GM19043 (cell line): ENCODE data around the gene RBPJ.
A peak's percentile ranks its signal among the peaks of the same experiment; 100 is the strongest.
"Not testable (repeated sequence)": the region's sequence is repeated elsewhere in the genome, so short reads cannot be mapped to it uniquely, and the experiment has no call there.

ENCODE experiments used
- ATAC-seq: cut with Tn5 transposase; IDR thresholded peaks from one replicate; pipeline ENCODE4 v1.9.1; 2021; ENCODE audit warnings: low read depth; ENCODE audit not compliant: unreplicated experiment

RBPJ gene

GRCh38 chr4:26331380-26331950, 10.7 kb downstream of the RBPJ start:
- no peak for ATAC-seq

DNA sequence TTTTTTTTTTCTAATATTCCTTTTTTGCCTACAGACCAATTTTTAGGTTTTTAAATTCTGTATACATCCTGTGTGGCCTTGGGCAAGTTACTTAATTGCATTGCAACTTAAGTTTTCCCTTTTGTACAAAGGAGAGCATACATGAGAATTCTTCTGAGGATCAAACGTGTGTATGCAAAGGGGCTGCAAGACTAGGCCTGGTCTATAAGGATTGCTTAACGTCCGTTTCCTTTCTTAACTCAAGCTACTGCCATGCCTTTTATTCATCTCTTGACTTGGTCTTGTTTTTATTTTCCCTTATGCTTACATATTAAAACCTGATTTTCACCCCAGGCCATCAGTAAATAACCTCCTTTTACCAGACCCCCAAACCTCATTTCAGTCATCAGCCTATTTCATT, 13.6 kb downstream of the RBPJ start:
- ATAC-seq, result no peak

DNA sequence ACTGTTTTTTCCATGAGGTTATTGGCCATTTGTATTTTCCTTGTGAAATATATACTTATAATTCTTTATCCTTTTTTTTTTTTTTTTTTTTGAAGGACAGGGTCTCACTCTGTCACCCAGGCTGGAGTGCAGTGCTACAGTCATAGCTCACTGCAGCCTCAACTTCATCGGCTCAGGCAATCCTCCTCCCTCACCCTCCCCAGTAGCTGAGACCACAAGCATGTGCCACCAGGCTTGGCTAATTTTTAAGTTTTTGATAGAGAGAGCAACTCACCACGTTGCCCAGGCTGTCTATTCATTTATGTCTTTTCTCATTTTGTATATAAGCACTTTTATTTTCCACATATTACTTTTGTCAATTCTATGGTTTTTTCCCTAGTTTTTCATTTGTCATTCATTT, 16.8 kb downstream of the RBPJ start:
- ATAC-seq, result no peak

GRCh38 chr4:26342328-26343037, 21.7 kb downstream of the RBPJ start:
- no peak for ATAC-seq

DNA sequence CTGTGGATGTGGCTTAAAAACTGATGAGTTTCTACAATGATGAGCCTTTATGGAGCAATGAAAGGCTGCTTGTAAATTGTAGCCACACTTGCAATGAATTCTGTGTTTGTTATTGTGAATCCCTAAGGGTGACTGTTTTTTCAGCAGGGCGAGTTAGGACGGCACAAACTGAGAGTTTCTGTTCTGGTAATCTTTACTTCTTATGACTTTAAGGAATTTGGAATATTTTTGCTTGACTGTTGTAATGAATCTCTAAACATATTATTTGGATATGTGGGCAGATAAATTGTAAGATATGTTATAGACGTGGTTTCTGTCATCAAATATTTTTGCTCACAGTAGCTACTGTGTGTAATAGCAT, 22.2 kb downstream of the RBPJ start:
- ATAC-seq, result no peak

- no peak for ATAC-seq
These were observed 24.2 kb downstream of the RBPJ start for GRCh38 chr4:26344901-26345564.

- no peak for ATAC-seq
These were observed 24.7 kb downstream of the RBPJ start for GRCh38 chr4:26345565-26345938.

DNA sequence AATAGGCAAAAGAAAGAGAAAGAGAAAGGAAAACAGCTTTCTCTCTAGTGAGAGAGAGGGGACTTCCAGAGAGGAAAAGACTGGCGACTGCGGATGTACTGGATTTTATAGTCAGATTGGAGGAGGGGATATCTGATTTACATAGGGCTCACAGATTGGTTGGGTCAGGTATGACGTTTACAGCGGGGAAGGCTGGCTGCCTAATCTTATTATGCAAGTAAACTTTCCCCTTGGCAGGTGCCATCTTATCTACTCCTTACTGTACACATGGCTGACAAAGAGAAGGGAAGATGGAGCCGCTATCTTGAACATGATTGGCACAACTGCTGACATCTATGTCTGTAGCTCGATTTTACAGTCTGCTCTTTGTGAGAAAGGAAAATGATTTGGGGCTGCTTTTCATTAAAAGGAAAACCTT, 25.4 kb downstream of the RBPJ start:
- ATAC-seq, result no peak

DNA sequence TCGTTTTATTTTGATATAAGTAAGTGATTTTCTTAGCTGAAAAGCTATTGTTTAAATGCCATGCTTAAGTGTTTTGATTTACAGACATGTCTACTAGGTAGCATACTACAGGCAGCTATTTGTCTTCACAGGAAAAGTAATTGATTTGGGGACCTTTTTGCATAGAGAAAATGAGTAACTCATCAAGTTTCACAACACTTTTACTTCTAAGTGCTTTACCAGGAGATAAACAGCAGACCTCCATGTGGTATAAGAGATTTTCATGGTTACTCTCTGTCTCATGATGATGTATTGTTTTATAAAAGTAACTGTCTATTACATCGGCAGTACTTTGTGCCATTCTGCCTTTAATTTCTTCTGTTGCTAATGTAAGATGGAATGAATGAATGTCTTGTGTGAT, 28.7 kb downstream of the RBPJ start:
- ATAC-seq, result peak; percentile 60

- peak; percentile 50 for ATAC-seq
These were observed 30.9 kb downstream of the RBPJ start for GRCh38 chr4:26351685-26352084.

DNA sequence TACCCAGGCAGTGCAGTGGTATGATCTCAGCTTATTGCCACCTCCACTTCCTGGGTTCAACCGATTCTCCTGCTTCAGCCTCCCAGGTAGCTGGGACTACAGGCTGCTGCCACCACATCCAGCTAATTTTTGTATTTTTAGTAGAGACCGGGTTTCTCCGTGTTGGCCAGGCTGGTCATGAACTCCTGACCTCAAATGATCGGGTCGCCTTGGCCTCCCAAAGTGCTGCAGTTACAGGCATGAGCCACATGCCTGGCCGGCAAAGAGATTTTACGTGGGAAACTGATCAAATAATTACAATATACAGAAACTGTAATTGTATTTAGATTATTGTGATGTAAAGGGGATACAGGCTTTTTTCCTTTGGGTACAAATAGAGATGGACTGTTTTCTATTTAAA, 33.7 kb downstream of the RBPJ start:
- ATAC-seq, result no peak

GRCh38 chr4:26355392-26356052, 34.7 kb downstream of the RBPJ start:
- ATAC-seq, result no peak

GRCh38 chr4:26356081-26356501, 35.3 kb downstream of the RBPJ start:
- peak; percentile 59 for ATAC-seq

GRCh38 chr4:26359521-26359920, 38.7 kb downstream of the RBPJ start:
- ATAC-seq, result not testable (repeated sequence)

- ATAC-seq, result no peak
These were observed 39.5 kb downstream of the RBPJ start for GRCh38 chr4:26360273-26360672.

- ATAC-seq, result no peak
These were observed 40.0 kb downstream of the RBPJ start for GRCh38 chr4:26360864-26361263.

DNA sequence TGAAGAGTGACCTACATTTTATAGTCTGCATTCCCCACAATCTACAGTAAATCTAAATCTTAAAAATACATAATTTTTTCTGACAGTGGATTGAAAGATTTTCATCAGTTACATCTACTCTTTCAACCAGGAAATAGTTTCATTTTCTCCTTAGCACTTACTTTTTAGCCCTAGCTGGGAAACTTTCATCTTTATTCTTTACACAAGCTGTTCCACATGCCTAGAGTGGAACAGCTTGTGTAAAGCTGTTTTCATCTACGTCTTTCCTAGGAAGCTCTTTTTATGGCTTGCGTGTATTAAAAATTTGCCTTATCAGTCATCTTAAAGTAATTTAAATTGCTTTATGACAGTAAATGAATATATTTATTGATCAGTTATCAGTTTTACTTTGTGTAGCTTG, 40.5 kb downstream of the RBPJ start:
- no peak for ATAC-seq

DNA sequence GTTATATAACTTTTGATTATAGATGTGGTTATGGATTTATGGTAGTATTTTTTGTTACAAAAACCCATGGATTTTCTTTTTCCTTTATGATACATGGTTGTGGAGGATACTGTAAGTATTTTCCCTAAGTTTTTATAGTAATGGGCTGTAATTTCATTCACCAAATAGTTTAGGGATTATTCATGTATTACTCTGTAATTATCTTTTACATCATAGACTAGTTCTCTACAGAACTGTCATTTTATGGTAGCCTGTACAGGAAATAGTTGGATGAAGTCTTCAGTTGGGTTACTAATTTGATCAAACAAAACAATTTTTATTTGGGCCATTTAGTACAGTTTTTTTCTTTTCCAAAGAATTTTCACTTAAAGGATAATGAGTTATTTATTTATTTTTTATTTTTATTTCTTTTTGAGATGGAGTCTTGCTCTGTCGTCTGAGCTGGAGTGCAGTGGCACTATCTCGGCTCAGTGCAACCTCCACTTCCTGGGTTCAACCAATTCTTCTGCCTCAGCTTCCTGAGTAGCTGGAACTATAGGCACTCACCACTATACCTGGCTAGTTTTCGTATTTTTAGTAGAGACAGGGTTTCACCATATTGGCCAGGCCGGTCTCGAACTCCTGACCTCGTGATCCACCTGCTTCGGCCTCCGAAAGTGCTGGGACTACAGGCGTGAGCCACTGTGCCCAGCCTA, 42.1 kb downstream of the RBPJ start:
- ATAC-seq, result no peak

- peak; percentile 80 for ATAC-seq
These were observed 44.8 kb downstream of the RBPJ start for GRCh38 chr4:26365537-26366150.

DNA sequence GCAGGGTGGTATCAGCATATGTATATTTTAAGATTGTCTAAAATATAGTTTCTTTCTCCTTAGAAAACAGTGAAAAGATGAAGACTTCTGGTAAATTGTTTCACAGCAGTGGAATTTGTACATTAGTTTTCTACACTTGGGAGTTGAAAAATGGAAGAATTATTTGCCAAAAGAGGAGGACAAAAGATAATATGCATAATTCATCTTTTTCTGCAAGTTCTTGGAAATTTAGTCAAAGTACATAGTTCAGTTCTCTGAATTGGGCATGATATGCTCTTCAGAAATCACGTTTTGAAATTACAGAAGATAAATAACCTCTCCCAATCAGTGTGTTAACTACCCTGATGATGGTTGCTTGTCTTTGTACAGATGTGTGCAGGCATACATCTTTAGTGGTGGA, 47.0 kb downstream of the RBPJ start:
- no peak for ATAC-seq

- no peak for ATAC-seq
These were observed 47.9 kb downstream of the RBPJ start for GRCh38 chr4:26368685-26369084.
